Glutamatergic neuron (in vitro differentiated cells): ENCODE results near the gene ARID1B. TPM values are rescaled to one million over a fixed set of nuclear protein-coding genes. Genes with fewer than 3 reads are reported as not detected.

Source experiments
- DNase-seq: peaks from one replicate; pipeline ENCODE4 v3.0.0; 2022
- H3K27ac Mint-ChIP-seq: one replicate; pipeline ENCODE4 v1.8.0; 2020; ENCODE audit warnings: mild to moderate bottlenecking, mixed read lengths, inconsistent platforms; ENCODE audit not compliant: unreplicated experiment
- H3K27me3 Mint-ChIP-seq: one replicate; pipeline ENCODE4 v1.8.0; 2020; ENCODE audit warnings: mild to moderate bottlenecking, moderate library complexity, mixed read lengths, inconsistent platforms; ENCODE audit not compliant: unreplicated experiment
- H3K36me3 Mint-ChIP-seq: one replicate; pipeline ENCODE4 v1.8.0; 2020; ENCODE audit warnings: mild to moderate bottlenecking, mixed read lengths, inconsistent platforms; ENCODE audit not compliant: unreplicated experiment
- H3K4me1 Mint-ChIP-seq: one replicate; pipeline ENCODE4 v1.8.0; 2020; ENCODE audit warnings: mild to moderate bottlenecking, low read depth, mixed read lengths, inconsistent platforms; ENCODE audit not compliant: unreplicated experiment
- H3K4me3 Mint-ChIP-seq: one replicate; pipeline ENCODE4 v1.8.0; 2020; ENCODE audit warnings: mild to moderate bottlenecking, mixed read lengths, inconsistent platforms; ENCODE audit not compliant: unreplicated experiment
- H3K9me3 Mint-ChIP-seq: one replicate; pipeline ENCODE4 v1.8.0; 2020; ENCODE audit warnings: mild to moderate bottlenecking, moderate library complexity, mixed read lengths, inconsistent platforms; ENCODE audit not compliant: unreplicated experiment
- total RNA-seq: library from RNA; stranded (reverse); fragmentation: NEBNext Ultra II Directional; extraction: Animal tissue kit (Norgen Biotek cat#: 25700); gene quantifications from one replicate; pipeline ENCODE4 v1.2.1, GENCODE V29; 2021; ENCODE audit not compliant: unreplicated experiment
- TF ChIP-seq, protein P1 (sequence below): fragments of 200-600 bp; sonication (generic); IDR thresholded peaks from one replicate; pipeline ENCODE4 v1.5.0; 2021; ENCODE audit not compliant: partially characterized antibody, unreplicated experiment

Gene ARID1B
- total RNA-seq, 1 donor from 2014 or later, result 202 TPM

GRCh38 chr6:157185171-157185570, 408.0 kb downstream of the ARID1B start:
- Mint-ChIP-seq H3K4me3 (no peak overlapping the region), H3K27me3 (peaks cover 3% of the 10 kb centered on the region), H3K4me1 (peaks cover 11% of the 10 kb centered on the region), H3K27ac (no peak overlapping the region), H3K36me3 (no peaks in the 10 kb centered on the region), H3K9me3 (peaks cover 2% of the 10 kb centered on the region)
- DNase-seq, result no peak
- TF ChIP-seq, protein P1, sequence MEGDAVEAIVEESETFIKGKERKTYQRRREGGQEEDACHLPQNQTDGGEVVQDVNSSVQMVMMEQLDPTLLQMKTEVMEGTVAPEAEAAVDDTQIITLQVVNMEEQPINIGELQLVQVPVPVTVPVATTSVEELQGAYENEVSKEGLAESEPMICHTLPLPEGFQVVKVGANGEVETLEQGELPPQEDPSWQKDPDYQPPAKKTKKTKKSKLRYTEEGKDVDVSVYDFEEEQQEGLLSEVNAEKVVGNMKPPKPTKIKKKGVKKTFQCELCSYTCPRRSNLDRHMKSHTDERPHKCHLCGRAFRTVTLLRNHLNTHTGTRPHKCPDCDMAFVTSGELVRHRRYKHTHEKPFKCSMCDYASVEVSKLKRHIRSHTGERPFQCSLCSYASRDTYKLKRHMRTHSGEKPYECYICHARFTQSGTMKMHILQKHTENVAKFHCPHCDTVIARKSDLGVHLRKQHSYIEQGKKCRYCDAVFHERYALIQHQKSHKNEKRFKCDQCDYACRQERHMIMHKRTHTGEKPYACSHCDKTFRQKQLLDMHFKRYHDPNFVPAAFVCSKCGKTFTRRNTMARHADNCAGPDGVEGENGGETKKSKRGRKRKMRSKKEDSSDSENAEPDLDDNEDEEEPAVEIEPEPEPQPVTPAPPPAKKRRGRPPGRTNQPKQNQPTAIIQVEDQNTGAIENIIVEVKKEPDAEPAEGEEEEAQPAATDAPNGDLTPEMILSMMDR, result no peak

- Mint-ChIP-seq H3K4me1 (peaks cover 11% of the 10 kb centered on the region), H3K9me3 (peaks cover 3% of the 10 kb centered on the region), H3K27ac (no peak overlapping the region), H3K36me3 (peaks cover 7% of the 10 kb centered on the region), H3K4me3 (no peak overlapping the region), H3K27me3 (peaks cover 2% of the 10 kb centered on the region)
- TF ChIP-seq, protein P1, result no peak
- no peak for DNase-seq
Measured at GRCh38 chr6:157185986-157186385, 408.8 kb downstream of the ARID1B start.

GRCh38 chr6:157186785-157187181, 409.6 kb downstream of the ARID1B start:
- peaks cover 5% of the 10 kb centered on the region for H3K9me3 Mint-ChIP-seq
- H3K27me3 Mint-ChIP-seq, result peaks cover 2% of the 10 kb centered on the region
- H3K36me3 Mint-ChIP-seq, result peaks cover 9% of the 10 kb centered on the region
- no peak overlapping the region for H3K4me3 Mint-ChIP-seq
- no peak for DNase-seq
- peaks cover 11% of the 10 kb centered on the region for H3K4me1 Mint-ChIP-seq
- TF ChIP-seq, protein P1, result no peak
- H3K27ac Mint-ChIP-seq, result no peak overlapping the region

DNA sequence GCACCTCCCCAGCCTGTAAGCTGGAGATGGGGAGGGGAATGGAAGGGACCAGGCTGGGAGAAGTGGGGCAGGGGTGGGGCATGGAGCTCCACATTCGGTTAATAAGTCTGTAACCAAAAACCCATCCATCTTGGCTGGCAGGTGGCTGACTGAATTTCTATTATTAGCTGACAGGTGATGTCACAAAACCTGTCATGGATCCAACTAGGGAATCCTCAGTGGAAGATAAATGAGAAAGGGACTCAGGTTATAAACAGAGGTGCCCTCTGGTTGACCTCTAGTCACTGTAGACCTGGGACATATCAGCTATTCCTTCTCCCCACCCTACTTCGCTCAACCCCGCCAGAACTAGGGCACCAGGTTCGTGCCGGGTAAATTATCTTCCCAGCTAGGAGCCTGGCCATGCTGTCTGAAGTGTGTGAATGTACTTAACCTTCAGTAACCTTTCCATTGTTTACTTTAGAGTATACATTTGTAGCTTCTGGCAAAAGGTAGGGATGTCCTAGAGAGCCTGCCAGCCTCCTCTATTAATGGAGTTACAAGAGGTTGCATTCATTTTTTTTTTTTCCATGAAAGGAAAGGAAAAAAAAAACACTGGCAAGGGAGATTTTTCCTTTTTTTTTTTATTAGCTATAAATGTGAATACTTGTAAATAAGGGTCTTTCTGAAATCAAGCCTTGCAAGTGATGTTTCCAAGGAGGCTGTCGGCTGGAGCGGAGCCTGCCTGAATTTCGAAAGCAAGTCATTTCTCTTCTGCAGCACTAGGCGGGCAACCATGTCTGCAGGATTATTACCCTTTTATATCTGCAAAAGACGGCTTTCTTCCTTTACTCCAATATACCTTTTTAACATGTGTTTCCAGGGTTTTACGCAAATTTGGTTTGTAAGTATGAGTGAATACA, 410.3 kb downstream of the ARID1B start:
- no peak for DNase-seq
- H3K9me3 Mint-ChIP-seq, result peaks cover 5% of the 10 kb centered on the region
- TF ChIP-seq, protein P1, result no peak
- no peak overlapping the region for H3K4me3 Mint-ChIP-seq
- peaks cover 11% of the 10 kb centered on the region for H3K4me1 Mint-ChIP-seq
- no peak overlapping the region for H3K27ac Mint-ChIP-seq
- H3K36me3 Mint-ChIP-seq, result peaks cover 9% of the 10 kb centered on the region
- H3K27me3 Mint-ChIP-seq, result peaks cover 2% of the 10 kb centered on the region

DNA sequence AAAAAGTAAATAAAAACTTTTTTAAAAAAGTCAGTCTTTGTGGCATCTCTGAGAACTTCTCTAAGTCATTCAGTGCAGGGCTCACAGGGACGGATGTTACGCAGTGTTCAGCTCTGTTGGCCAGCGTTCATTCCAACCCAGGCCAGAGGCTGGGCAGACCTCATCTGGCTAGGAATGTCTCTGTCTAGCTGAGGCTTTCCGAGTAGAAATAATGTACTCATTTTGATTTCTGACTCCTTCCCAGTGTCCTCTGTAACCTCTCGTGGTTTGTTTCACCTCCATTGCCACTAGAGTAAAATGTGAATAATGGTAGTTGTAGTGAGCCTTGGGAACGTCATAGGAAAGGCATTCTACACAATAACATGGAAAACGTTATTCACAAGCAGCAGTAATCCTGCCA, 411.0 kb downstream of the ARID1B start:
- Mint-ChIP-seq H3K4me1 (peaks cover 14% of the 10 kb centered on the region), H3K36me3 (peaks cover 9% of the 10 kb centered on the region), H3K27me3 (peaks cover 2% of the 10 kb centered on the region), H3K9me3 (peaks cover 4% of the 10 kb centered on the region), H3K27ac (no peak overlapping the region), H3K4me3 (no peak overlapping the region)
- DNase-seq, result no peak
- TF ChIP-seq, protein P1, result no peak
